Spleen (tissue), 7 donors: ENCODE measurements around the gene ZBTB5.

Experiments
- CTCF ChIP-seq, 11 experiments: fragments of 200-600 bp in 7 of 11; fragments of 450-650 bp in 4 of 11; sonication (generic) in 4 of 11; IDR thresholded peaks in 8 of 11; conservative IDR thresholded peaks in 3 of 11; 1 replicate in 7 of 11; 2 replicates in 4 of 11; pipeline versions ENCODE4 v1.4.0 to v1.8.0; 2016 to 2021; ENCODE audit warnings: antibody characterized with exemption in 11 of 11, inconsistent platforms in 4 of 11, mild to moderate bottlenecking in 1 of 11
- POLR2A ChIP-seq, 3 donors: fragments of 450-650 bp; IDR thresholded peaks; one replicate each; pipeline ENCODE4 v1.5.1; 2017; ENCODE audit warnings: antibody characterized with exemption in 3 of 3, mild to moderate bottlenecking in 1 of 3
- POLR2AphosphoS5 ChIP-seq, 3 donors: sonication (generic); formaldehyde crosslinking; IDR thresholded peaks; one replicate each; pipeline ENCODE4 v1.5.1; 2017; ENCODE audit warnings: antibody characterized with exemption in 3 of 3
- donor health status: DM: no; HTN: no; CAD: no; lungs with moderate emphysema.
- donor health status: DM: no; HTN: no; CAD: no.
- donor health status: DM: no; HTN: no; CAD: no.

- TF ChIP-seq CTCF (IDR thresholded peaks at IDR 0.05 in 8 of 11, conservative IDR thresholded peaks at IDR 0.05 in 3 of 11) (no peak), POLR2A (IDR thresholded peaks at IDR 0.05) (no peak), POLR2AphosphoS5 (IDR thresholded peaks at IDR 0.05) (no peak)
Observed at GRCh38 chr9:37495571-37495970, 30.3 kb upstream of the ZBTB5 start.
